HFFc6 (cell line): Measurements from ENCODE around the gene CRLF1. TPM values are rescaled to one million over a fixed set of nuclear protein-coding genes. Genes with fewer than 3 reads are reported as not detected.

Source experiments
- DNase-seq: peaks from one replicate; pipeline ENCODE4 v3.0.0-alpha.2; 2018
- H3K27ac Mint-ChIP-seq: 2 replicates; pipeline ENCODE4 v1.8.0; 2020; ENCODE audit warnings: mild to moderate bottlenecking, mixed read lengths
- H3K27me3 Mint-ChIP-seq: 2 replicates; pipeline ENCODE4 v1.8.0; 2021; ENCODE audit warnings: mild to moderate bottlenecking, moderate library complexity, mixed read lengths; ENCODE audit not compliant: insufficient read depth
- H3K36me3 Mint-ChIP-seq: 2 replicates; pipeline ENCODE4 v1.8.0; 2021; ENCODE audit warnings: low read depth, mixed read lengths
- H3K4me1 Mint-ChIP-seq: 2 replicates; pipeline ENCODE4 v1.8.0; 2020; ENCODE audit warnings: low read depth, mixed read lengths
- H3K4me3 Mint-ChIP-seq: 2 replicates; pipeline ENCODE4 v1.8.0; 2020; ENCODE audit warnings: mild to moderate bottlenecking, moderate library complexity, mixed read lengths
- H3K9me3 Mint-ChIP-seq: 2 replicates; pipeline ENCODE4 v1.8.0; 2020; ENCODE audit warnings: mild to moderate bottlenecking, mixed read lengths
- CTCF ChIP-seq: fragments of 200-600 bp; sonication (generic); IDR thresholded peaks from 2 replicates; pipeline ENCODE4 v1.5.0; 2021; ENCODE audit warnings: antibody characterized with exemption, mild to moderate bottlenecking
- long read RNA-seq: library from polyadenylated mRNA; unstranded; transcript quantifications from one replicate; pipeline ENCODE4 v2.0.0, GENCODE V29; 2019
- total RNA-seq, 6 experiments: library from RNA; stranded (reverse); fragmentation: NEBNext Ultra II Directional; extraction: Animal tissue kit (Norgen Biotek cat#: 25700); gene quantifications; 2 replicates in 1 of 6; 3 replicates in 5 of 6; pipeline ENCODE4 v1.2.3, GENCODE V29; 2021

CRLF1 gene
- total RNA-seq, result 1 to 10 TPM; 1.6 to 4.1 (median 2.4) TPM
- long read RNA-seq, partial matches to known transcripts, result 0 of 2 reads
- long read RNA-seq, other reads (novel, unspliced or antisense), result 2 of 2 reads

- H3K4me3 Mint-ChIP-seq, result no peak within 1 kb of the TSS
- no peaks in the 10 kb centered on the region for H3K9me3 Mint-ChIP-seq
- no peak within 1 kb of the TSS for H3K27ac Mint-ChIP-seq
- TF ChIP-seq CTCF, result no peak
- peaks cover 4% of the 10 kb centered on the region; the same call in 1 of the 2 replicates for H3K4me1 Mint-ChIP-seq
- peaks cover 38% of the 10 kb centered on the region for H3K27me3 Mint-ChIP-seq
- H3K36me3 Mint-ChIP-seq, result no peaks in the 10 kb centered on the region
- DNase-seq, result no peak
These were observed at the start of gene CRLF1 for GRCh38 chr19:18606281-18607225. TSS of gene CRLF1 (minus strand) at chr19:18606799. CDS start at chr19:18606656, 143 bp downstream.

- H3K27me3 Mint-ChIP-seq, result peaks cover 2% of the 10 kb centered on the region
- H3K27ac Mint-ChIP-seq, result no peak overlapping the region
- H3K4me1 Mint-ChIP-seq, result peaks cover 50% of the 10 kb centered on the region
- H3K36me3 Mint-ChIP-seq, result no peaks in the 10 kb centered on the region
- no peaks in the 10 kb centered on the region for H3K9me3 Mint-ChIP-seq
- H3K4me3 Mint-ChIP-seq, result no peak overlapping the region
- no peak for TF ChIP-seq CTCF
- DNase-seq, result no peak
These were observed 48.7 kb upstream of the CRLF1 start for GRCh38 chr19:18655173-18655844.

GRCh38 chr19:18654469-18654868 lies 47.9 kb upstream of the CRLF1 start:
- no peak for DNase-seq
- H3K4me1 Mint-ChIP-seq, result peaks cover 51% of the 10 kb centered on the region
- no peak overlapping the region for H3K27ac Mint-ChIP-seq
- no peaks in the 10 kb centered on the region for H3K9me3 Mint-ChIP-seq
- no peak overlapping the region for H3K4me3 Mint-ChIP-seq
- H3K36me3 Mint-ChIP-seq, result no peaks in the 10 kb centered on the region
- no peak for TF ChIP-seq CTCF
- peaks cover 5% of the 10 kb centered on the region for H3K27me3 Mint-ChIP-seq

- no peak for DNase-seq
- no peak for TF ChIP-seq CTCF
- H3K4me3 Mint-ChIP-seq, result no peak overlapping the region
- no peak overlapping the region for H3K27ac Mint-ChIP-seq
- H3K36me3 Mint-ChIP-seq, result no peaks in the 10 kb centered on the region
- H3K4me1 Mint-ChIP-seq, result peaks cover 51% of the 10 kb centered on the region
- H3K9me3 Mint-ChIP-seq, result no peaks in the 10 kb centered on the region
- peaks cover 6% of the 10 kb centered on the region for H3K27me3 Mint-ChIP-seq
These were observed 47.3 kb upstream of the CRLF1 start for GRCh38 chr19:18653853-18654252.

GRCh38 chr19:18651733-18652132 lies 45.1 kb upstream of the CRLF1 start:
- no peak for DNase-seq
- Mint-ChIP-seq H3K27me3 (peaks cover 5% of the 10 kb centered on the region; the same call in 1 of the 2 replicates), H3K27ac (no peak overlapping the region; the same call in 1 of the 2 replicates), H3K4me3 (no peak overlapping the region), H3K4me1 (peaks cover 36% of the 10 kb centered on the region), H3K9me3 (no peaks in the 10 kb centered on the region), H3K36me3 (no peaks in the 10 kb centered on the region)
- no peak for TF ChIP-seq CTCF
